Panc1 (cell line): Measurements from ENCODE around the gene DAPK1. TPM values are rescaled to one million over a fixed set of nuclear protein-coding genes. Genes with fewer than 3 reads are reported as not detected.

Source experiments
- ATAC-seq: fragments of 200-7000 bp; cut with Tn5 transposase; 2 replicates; pipeline ENCODE4 v1.9.1; 2020; ENCODE audit warnings: mild to moderate bottlenecking, moderate library complexity
- BruUV-seq: library from RNA; stranded (reverse); fragments of 400-500 nt; replicated peaks from 2 replicates; lab custom pipeline; 2021; lab: Mats Ljungman, UMichigan
- CTCF ChIA-PET: fragments of 300-600 bp; sonication (Branson Sonifier 250); formaldehyde crosslinking; loops from one replicate; lab custom pipeline; 2022; ENCODE audit warnings: antibody characterized with exemption; lab: Charles Lee
- POLR2A ChIA-PET: fragments of 300-600 bp; sonication (Branson Sonifier 250); formaldehyde crosslinking; loops from one replicate; lab custom pipeline; 2022; ENCODE audit warnings: antibody characterized with exemption; lab: Charles Lee
- DNase-seq: peaks from one replicate; pipeline ENCODE4 v3.0.0-alpha.2; 2010; ENCODE audit warnings: low read depth, low spot score
- H3K27ac ChIP-seq: 2 replicates; pipeline ENCODE4 v1.5.1; 2011; ENCODE audit warnings: mild to moderate bottlenecking, low read length, inconsistent platforms
- H3K27me3 ChIP-seq: fragments of 200-500 bp; sonication (Bioruptor generic); 2 replicates; pipeline ENCODE4 v1.6.0; 2014; ENCODE audit warnings: low read length, inconsistent platforms; ENCODE audit not compliant: control insufficient read depth, insufficient read depth
- H3K36me3 ChIP-seq: fragments of 200-500 bp; sonication (Bioruptor generic); 2 replicates; pipeline ENCODE4 v1.5.1; 2014; ENCODE audit warnings: inconsistent platforms, mild to moderate bottlenecking, low read length, moderate library complexity; ENCODE audit not compliant: control insufficient read depth, insufficient read depth
- H3K4me1 ChIP-seq: 2 replicates; pipeline ENCODE4 v1.5.1; 2011; ENCODE audit warnings: inconsistent platforms, mild to moderate bottlenecking, low read length, moderate library complexity; ENCODE audit not compliant: control insufficient read depth, insufficient read depth
- H3K4me3 ChIP-seq, 2 experiments: 2 replicates each; pipeline ENCODE4 v1.5.1; 2011 to 2012; ENCODE audit warnings: low read depth in 2 of 2, low read length in 2 of 2, mild to moderate bottlenecking in 2 of 2, inconsistent platforms in 1 of 2, moderate library complexity in 1 of 2
- H3K9me3 ChIP-seq: fragments of 200-500 bp; sonication (Bioruptor generic); 2 replicates; pipeline ENCODE4 v1.5.1; 2014; ENCODE audit warnings: low read depth, mild to moderate bottlenecking, inconsistent platforms, low read length, moderate library complexity; ENCODE audit not compliant: control insufficient read depth, insufficient read depth
- CTCF ChIP-seq: fragments of 450-650 bp; IDR thresholded peaks from 2 replicates; pipeline ENCODE4 v1.5.1; 2017; ENCODE audit warnings: mild to moderate bottlenecking
- POLR2AphosphoS5 ChIP-seq: IDR thresholded peaks from 2 replicates; pipeline ENCODE4 v1.6.1; 2012; ENCODE audit warnings: mild to moderate bottlenecking, low read depth, low read length, moderate library complexity
- REST ChIP-seq, 2 experiments: IDR thresholded peaks; 2 replicates each; pipeline ENCODE4 v1.6.1; 2011 to 2012; ENCODE audit warnings: low read depth in 2 of 2, control low read depth in 1 of 2, low read length in 1 of 2, mild to moderate bottlenecking in 1 of 2, moderate library complexity in 1 of 2; ENCODE audit not compliant: insufficient read depth in 1 of 2
- SIN3A ChIP-seq: IDR thresholded peaks from 2 replicates; pipeline ENCODE4 v1.6.1; 2012; ENCODE audit warnings: low read depth, mild to moderate bottlenecking, low read length, moderate library complexity, borderline replicate concordance; ENCODE audit not compliant: insufficient read depth
- TCF7L2 ChIP-seq: IDR thresholded peaks from 2 replicates; pipeline ENCODE4 v1.6.1; 2011; ENCODE audit warnings: mild to moderate bottlenecking, low read depth, low read length, inconsistent platforms
- in situ Hi-C: cut with HindIII; loops from 2 replicates; pipeline ENCODE4 v1.10.0; 2016; ENCODE audit warnings: low sequenced_read_pairs, low pct_unique_long_range_greater_than_20kb
- intact Hi-C: fragments of 100-400 bp; cut with micrococcal nuclease; formaldehyde crosslinking; loops from one replicate; pipeline ENCODE4 v1.10.0; 2022; ENCODE audit not compliant: unreplicated experiment
- total RNA-seq: library from RNA; stranded (reverse); gene quantifications from one replicate; pipeline ENCODE4 v1.2.1, GENCODE V29; 2021; ENCODE audit not compliant: unreplicated experiment

Gene DAPK1
- total RNA-seq, 1 experiment from 2014 or later = 0.87 TPM

GRCh38 chr9:87601176-87601575 is 103.5 kb downstream of the DAPK1 start:
- H3K27ac ChIP-seq = no peak overlapping the region

GRCh38 chr9:87601595-87601994 is 103.9 kb downstream of the DAPK1 start:
- H3K27me3 ChIP-seq = peaks cover 2% of the 10 kb centered on the region
- H3K27ac ChIP-seq = no peak overlapping the region
- no peaks in the 10 kb centered on the region for H3K9me3 ChIP-seq
- POLR2A ChIA-PET = no interaction called here
- DNase-seq (no peak), ATAC-seq (no peak)
- H3K36me3 ChIP-seq = no peaks in the 10 kb centered on the region
- in situ Hi-C loops (no loop called here), intact Hi-C loops (no loop called here)
- TF ChIP-seq CTCF (no peak), TCF7L2 (no peak), REST (IDR thresholded peaks at IDR 0.05; ENCODE audit: insufficient read depth in 1 of 2, low read depth in 2 of 2, low read length in 1 of 2) (no peak), SIN3A (no peak), POLR2AphosphoS5 (no peak)
- no peaks in the 10 kb centered on the region for H3K4me1 ChIP-seq
- BruUV-seq = no TSS peak
- CTCF ChIA-PET = no interaction called here
- no peak overlapping the region for H3K4me3 ChIP-seq

More at GRCh38 chr9:87601176-87601575, 103.5 kb downstream of the DAPK1 start:
- H3K27me3 ChIP-seq = peaks cover 2% of the 10 kb centered on the region
- POLR2A ChIA-PET = interaction anchor here (0.5 kb wide), 1 partner anchor 134 kb away, joined by 16 read pairs; no protein-coding TSS in a partner anchor
- H3K4me3 ChIP-seq = no peak overlapping the region
- no peak for DNase-seq
- ATAC-seq = no peak
- H3K4me1 ChIP-seq = no peaks in the 10 kb centered on the region
- CTCF ChIA-PET = no interaction called here
- no peaks in the 10 kb centered on the region for H3K9me3 ChIP-seq
- no TSS peak for BruUV-seq
- TF ChIP-seq CTCF = no peak
- TF ChIP-seq POLR2AphosphoS5 = no peak
- no peak for TF ChIP-seq SIN3A
- no peak for TF ChIP-seq TCF7L2
- TF ChIP-seq REST (IDR thresholded peaks at IDR 0.05; ENCODE audit: insufficient read depth in 1 of 2, low read depth in 2 of 2, low read length in 1 of 2) = no peak
- no peaks in the 10 kb centered on the region for H3K36me3 ChIP-seq
- intact Hi-C loops = no loop called here
- in situ Hi-C loops = no loop called here
